K562 (cell line): ENCODE data around the gene USP49. TPM values are rescaled to one million over a fixed set of nuclear protein-coding genes. Genes with fewer than 3 reads are reported as not detected.

Source experiments
- CSDE1 ChIP-seq, 2 experiments: fragments of 450-650 bp; IDR thresholded peaks; 2 replicates each; pipeline ENCODE4 v1.6.1; 2016; ENCODE audit warnings: mild to moderate bottlenecking in 1 of 2
- CXXC5 ChIP-seq: fragments of 250-450 bp; sonication (Bioruptor Pico); IDR thresholded peaks from 2 replicates; pipeline ENCODE4 v1.8.0; 2022; ENCODE audit warnings: inconsistent platforms, mild to moderate bottlenecking, moderate library complexity
- ETV6 ChIP-seq, 3 experiments: fragments of 150-350 bp in 1 of 3; sonication (generic) in 1 of 3; formaldehyde crosslinking in 1 of 3; IDR thresholded peaks; 2 replicates each; pipeline versions ENCODE4 v1.6.1 to v1.8.0; 2014 to 2022; ENCODE audit warnings: borderline replicate concordance in 2 of 3, low read depth in 2 of 3, antibody characterized with exemption in 1 of 3, low read length in 1 of 3, mild to moderate bottlenecking in 1 of 3, missing genetic modification reagents in 1 of 3
- GABPB2 ChIP-seq: fragments of 250-450 bp; sonication (Bioruptor Pico); conservative IDR thresholded peaks from 2 replicates; pipeline ENCODE4 v1.5.1; 2021; ENCODE audit warnings: mild to moderate bottlenecking
- ILK ChIP-seq: fragments of 450-650 bp; IDR thresholded peaks from 2 replicates; pipeline ENCODE4 v1.6.1; 2016; ENCODE audit warnings: missing genetic modification characterization, low read depth, mild to moderate bottlenecking, missing compliant biosample characterization, moderate library complexity, borderline replicate concordance
- KAT2B ChIP-seq: IDR thresholded peaks from one replicate; pipeline ENCODE4 v1.6.1; 2012; ENCODE audit warnings: low read depth, mild to moderate bottlenecking, control low read depth, inconsistent platforms, low read length, moderate library complexity
- KLF6 ChIP-seq: fragments of 250-450 bp; sonication (Bioruptor Pico); IDR thresholded peaks from 2 replicates; pipeline ENCODE4 v1.4.0; 2020; ENCODE audit warnings: mild to moderate bottlenecking, moderate library complexity, borderline replicate concordance
- MAFK ChIP-seq: IDR thresholded peaks from 2 replicates; pipeline ENCODE4 v1.6.1; 2011; ENCODE audit warnings: low read length, improper control_type of control experiment
- MCM2 ChIP-seq: fragments of 450-650 bp; IDR thresholded peaks from 2 replicates; pipeline ENCODE4 v1.6.1; 2017; ENCODE audit warnings: low read depth, mild to moderate bottlenecking
- PATZ1 ChIP-seq: fragments of 250-450 bp; sonication (Bioruptor Pico); IDR thresholded peaks from 2 replicates; pipeline ENCODE4 v1.5.0; 2020; ENCODE audit warnings: mild to moderate bottlenecking, borderline replicate concordance
- PKNOX1 ChIP-seq: fragments of 450-650 bp; IDR thresholded peaks from 2 replicates; pipeline ENCODE4 v1.6.1; 2016
- TAL1 ChIP-seq: fragments of 450-650 bp; IDR thresholded peaks from 2 replicates; pipeline ENCODE4 v1.6.1; 2016; ENCODE audit warnings: mild to moderate bottlenecking
- ZC3H8 ChIP-seq: fragments of 450-650 bp; IDR thresholded peaks from 2 replicates; pipeline ENCODE4 v1.6.1; 2017
- ZKSCAN3 ChIP-seq: fragments of 250-450 bp; sonication (Bioruptor Pico); IDR thresholded peaks from 2 replicates; pipeline ENCODE4 v1.4.0; 2020
- ZNF280B ChIP-seq: fragments of 250-450 bp; sonication (Bioruptor Pico); IDR thresholded peaks from 2 replicates; pipeline ENCODE4 v1.5.1; 2021; ENCODE audit warnings: mild to moderate bottlenecking
- ZNF511 ChIP-seq: sonication (generic); formaldehyde crosslinking; IDR thresholded peaks from 2 replicates; pipeline ENCODE4 v1.8.0; 2022; ENCODE audit warnings: mild to moderate bottlenecking, missing genetic modification reagents
- ZNF707 ChIP-seq: fragments of 250-450 bp; sonication (Bioruptor Pico); conservative IDR thresholded peaks from 2 replicates; pipeline ENCODE4 v1.8.0; 2022; ENCODE audit warnings: inconsistent platforms, mild to moderate bottlenecking, moderate library complexity
- polyA plus RNA-seq, 8 experiments: library from polyadenylated mRNA; depleted of rRNA in 4 of 8; stranded (reverse) in 5 of 8; unstranded in 3 of 8; fragments of >200 nt; fragmentation: Nextera tagmentation in 2 of 8; fragmentation: Illumina TruSeq in 1 of 8; extraction: Ambion mirVana in 2 of 8; extraction: Trizol in 1 of 8; gene quantifications; 2 replicates each; pipeline versions ENCODE4 v1.2.1 to v1.2.3, GENCODE V29; 2011 to 2014; ENCODE audit warnings: inconsistent platforms in 1 of 8, missing spikeins in 1 of 8
- total RNA-seq, 7 experiments: library from RNA; depleted of rRNA in 6 of 7; stranded (reverse); fragments of >200 nt in 6 of 7; fragmentation: Illumina TruSeq in 2 of 7; extraction: Trizol in 2 of 7; gene quantifications; 2 replicates each; pipeline versions ENCODE4 v1.2.1 to v1.2.3, GENCODE V29; 2011 to 2021; ENCODE audit warnings: low replicate concordance in 1 of 7
- TF ChIP-seq, protein P1 (sequence below): IDR thresholded peaks from 2 replicates; pipeline ENCODE4 v1.6.1; 2012; ENCODE audit warnings: low read depth, low read length, improper control_type of control experiment, borderline replicate concordance
- TF ChIP-seq, protein P2 (sequence below): fragments of 450-650 bp; formaldehyde crosslinking; IDR thresholded peaks from 2 replicates; pipeline ENCODE4 v1.4.0; 2022; ENCODE audit warnings: missing genetic modification characterization

USP49 gene
- total and polyA plus RNA-seq, 9 of the 15 experiments (the other 6 are each of a cell fraction or from before 2014, with no cell fraction given) = 1.0 to 9.9 (median 6.5) TPM

- TF ChIP-seq ZNF707 (CRISPR knock-in tag) = no peak
- TF ChIP-seq, protein P1, sequence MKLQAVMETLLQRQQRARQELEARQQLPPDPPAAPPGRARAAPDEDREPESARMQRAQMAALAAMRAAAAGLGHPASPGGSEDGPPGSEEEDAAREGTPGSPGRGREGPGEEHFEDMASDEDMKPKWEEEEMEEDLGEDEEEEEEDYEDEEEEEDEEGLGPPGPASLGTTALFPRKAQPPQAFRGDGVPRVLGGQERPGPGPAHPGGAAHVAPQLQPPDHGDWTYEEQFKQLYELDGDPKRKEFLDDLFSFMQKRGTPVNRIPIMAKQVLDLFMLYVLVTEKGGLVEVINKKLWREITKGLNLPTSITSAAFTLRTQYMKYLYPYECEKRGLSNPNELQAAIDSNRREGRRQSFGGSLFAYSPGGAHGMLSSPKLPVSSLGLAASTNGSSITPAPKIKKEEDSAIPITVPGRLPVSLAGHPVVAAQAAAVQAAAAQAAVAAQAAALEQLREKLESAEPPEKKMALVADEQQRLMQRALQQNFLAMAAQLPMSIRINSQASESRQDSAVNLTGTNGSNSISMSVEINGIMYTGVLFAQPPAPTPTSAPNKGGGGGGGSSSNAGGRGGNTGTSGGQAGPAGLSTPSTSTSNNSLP = no peak
- TF ChIP-seq ZC3H8 = no peak
- no peak for TF ChIP-seq ZNF280B (CRISPR knock-in tag)
- no peak for TF ChIP-seq ETV6 (IDR thresholded peaks at IDR 0.05; ENCODE audit: borderline replicate concordance in 1 of 2, low read depth in 2 of 2, low read length in 1 of 2)
- no peak for TF ChIP-seq ETV6 (CRISPR knock-in tag; IDR thresholded peaks at IDR 0.05; ENCODE audit: borderline replicate concordance)
- TF ChIP-seq CSDE1 (IDR thresholded peaks at IDR 0.05) = no peak
- no peak for TF ChIP-seq PATZ1 (CRISPR knock-in tag)
- TF ChIP-seq KAT2B = no peak
- TF ChIP-seq PKNOX1 = no peak
- no peak for TF ChIP-seq ILK
- TF ChIP-seq GABPB2 (CRISPR knock-in tag) = no peak
- TF ChIP-seq ZKSCAN3 (CRISPR knock-in tag) = no peak
- TF ChIP-seq KLF6 (CRISPR knock-in tag) = no peak
- peak; percentile 80 for TF ChIP-seq TAL1
- TF ChIP-seq, protein P2, sequence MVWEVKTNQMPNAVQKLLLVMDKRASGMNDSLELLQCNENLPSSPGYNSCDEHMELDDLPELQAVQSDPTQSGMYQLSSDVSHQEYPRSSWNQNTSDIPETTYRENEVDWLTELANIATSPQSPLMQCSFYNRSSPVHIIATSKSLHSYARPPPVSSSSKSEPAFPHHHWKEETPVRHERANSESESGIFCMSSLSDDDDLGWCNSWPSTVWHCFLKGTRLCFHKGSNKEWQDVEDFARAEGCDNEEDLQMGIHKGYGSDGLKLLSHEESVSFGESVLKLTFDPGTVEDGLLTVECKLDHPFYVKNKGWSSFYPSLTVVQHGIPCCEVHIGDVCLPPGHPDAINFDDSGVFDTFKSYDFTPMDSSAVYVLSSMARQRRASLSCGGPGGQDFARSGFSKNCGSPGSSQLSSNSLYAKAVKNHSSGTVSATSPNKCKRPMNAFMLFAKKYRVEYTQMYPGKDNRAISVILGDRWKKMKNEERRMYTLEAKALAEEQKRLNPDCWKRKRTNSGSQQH (CRISPR knock-in tag) = no peak
- peak; percentile 52 for TF ChIP-seq CXXC5
- TF ChIP-seq MCM2 = no peak
- TF ChIP-seq MAFK = no peak
- TF ChIP-seq ZNF511 (CRISPR knock-in tag) = no peak
Observed at GRCh38 chr6:41747256-41748101, 147.7 kb downstream of the USP49 start, which contains the start of gene PGC (continued).
